WERI-Rb-1 (cell line): ENCODE data around the gene PADI4.

Experiments
- DNase-seq: peaks from one replicate; pipeline ENCODE4 v3.0.0-alpha.2; 2020
- H3K27ac ChIP-seq: fragments of 250-450 bp; sonication (Bioruptor Pico); 2 replicates; pipeline ENCODE4 v1.5.1; 2020; ENCODE audit warnings: mild to moderate bottlenecking, moderate library complexity
- H3K27me3 ChIP-seq: fragments of 250-450 bp; sonication (Bioruptor Pico); 2 replicates; pipeline ENCODE4 v1.5.1; 2021; ENCODE audit warnings: mild to moderate bottlenecking, low read depth, moderate library complexity; ENCODE audit not compliant: insufficient read depth, severe bottlenecking
- H3K36me3 ChIP-seq: fragments of 250-450 bp; sonication (Bioruptor Pico); 2 replicates; pipeline ENCODE4 v1.5.1; 2020; ENCODE audit warnings: mild to moderate bottlenecking, moderate library complexity
- H3K4me3 ChIP-seq: 2 replicates; pipeline ENCODE4 v1.5.1; 2011; ENCODE audit warnings: low read depth, mild to moderate bottlenecking, control low read depth, low read length
- H3K9me3 ChIP-seq: fragments of 250-450 bp; sonication (Bioruptor Pico); 2 replicates; pipeline ENCODE4 v1.5.1; 2021; ENCODE audit warnings: mild to moderate bottlenecking, moderate library complexity; ENCODE audit not compliant: severe bottlenecking
- TF ChIP-seq, protein P1 (sequence below): IDR thresholded peaks from 2 replicates; pipeline ENCODE4 v1.5.1; 2011; ENCODE audit warnings: low read depth, mild to moderate bottlenecking, control low read depth, inconsistent platforms, low read length

Gene PADI4

GRCh38 chr1:17289721-17290120, 18.3 kb upstream of the PADI4 start:
- Histone ChIP-seq H3K27ac (no peak overlapping the region), H3K27me3 (no peaks in the 10 kb centered on the region), H3K4me3 (no peak overlapping the region), H3K9me3 (no peaks in the 10 kb centered on the region), H3K36me3 (no peaks in the 10 kb centered on the region)
- DNase-seq, result no peak
- TF ChIP-seq, protein P1, sequence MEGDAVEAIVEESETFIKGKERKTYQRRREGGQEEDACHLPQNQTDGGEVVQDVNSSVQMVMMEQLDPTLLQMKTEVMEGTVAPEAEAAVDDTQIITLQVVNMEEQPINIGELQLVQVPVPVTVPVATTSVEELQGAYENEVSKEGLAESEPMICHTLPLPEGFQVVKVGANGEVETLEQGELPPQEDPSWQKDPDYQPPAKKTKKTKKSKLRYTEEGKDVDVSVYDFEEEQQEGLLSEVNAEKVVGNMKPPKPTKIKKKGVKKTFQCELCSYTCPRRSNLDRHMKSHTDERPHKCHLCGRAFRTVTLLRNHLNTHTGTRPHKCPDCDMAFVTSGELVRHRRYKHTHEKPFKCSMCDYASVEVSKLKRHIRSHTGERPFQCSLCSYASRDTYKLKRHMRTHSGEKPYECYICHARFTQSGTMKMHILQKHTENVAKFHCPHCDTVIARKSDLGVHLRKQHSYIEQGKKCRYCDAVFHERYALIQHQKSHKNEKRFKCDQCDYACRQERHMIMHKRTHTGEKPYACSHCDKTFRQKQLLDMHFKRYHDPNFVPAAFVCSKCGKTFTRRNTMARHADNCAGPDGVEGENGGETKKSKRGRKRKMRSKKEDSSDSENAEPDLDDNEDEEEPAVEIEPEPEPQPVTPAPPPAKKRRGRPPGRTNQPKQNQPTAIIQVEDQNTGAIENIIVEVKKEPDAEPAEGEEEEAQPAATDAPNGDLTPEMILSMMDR, result no peak

GRCh38 chr1:17290553-17290952, 17.4 kb upstream of the PADI4 start:
- no peak for DNase-seq
- no peaks in the 10 kb centered on the region for H3K9me3 ChIP-seq
- TF ChIP-seq, protein P1, result no peak
- H3K36me3 ChIP-seq, result no peaks in the 10 kb centered on the region
- no peak overlapping the region for H3K4me3 ChIP-seq
- no peaks in the 10 kb centered on the region for H3K27me3 ChIP-seq
- no peak overlapping the region for H3K27ac ChIP-seq

- no peaks in the 10 kb centered on the region for H3K27me3 ChIP-seq
Measured at GRCh38 chr1:17292299-17293160, 15.5 kb upstream of the PADI4 start.

GRCh38 chr1:17293681-17294425, 14.1 kb upstream of the PADI4 start:
- Histone ChIP-seq H3K4me3 (no peak overlapping the region), H3K36me3 (no peaks in the 10 kb centered on the region), H3K27ac (no peak overlapping the region), H3K27me3 (no peaks in the 10 kb centered on the region), H3K9me3 (no peaks in the 10 kb centered on the region)
- no peak for DNase-seq
- TF ChIP-seq, protein P1, result no peak

More at GRCh38 chr1:17292299-17293160, 15.5 kb upstream of the PADI4 start:
- DNase-seq, result no peak
- no peak overlapping the region for H3K27ac ChIP-seq
- no peaks in the 10 kb centered on the region for H3K36me3 ChIP-seq
- no peak overlapping the region for H3K4me3 ChIP-seq
- H3K9me3 ChIP-seq, result no peaks in the 10 kb centered on the region
- TF ChIP-seq, protein P1, result no peak

GRCh38 chr1:17295292-17295691, 12.7 kb upstream of the PADI4 start:
- TF ChIP-seq, protein P1, result no peak
- Histone ChIP-seq H3K4me3 (no peak overlapping the region), H3K9me3 (no peaks in the 10 kb centered on the region), H3K36me3 (no peaks in the 10 kb centered on the region), H3K27me3 (no peaks in the 10 kb centered on the region), H3K27ac (no peak overlapping the region)
- DNase-seq, result no peak
